ENCODE measurements around the gene MYO5B. TPM values are rescaled to one million over a fixed set of nuclear protein-coding genes. Genes with fewer than 3 reads are reported as not detected.
"Not testable (repeated sequence)": the region's sequence is repeated elsewhere in the genome, so short reads cannot be mapped to it uniquely, and the experiment has no call there.

Gene MYO5B
- total RNA-seq, 5 donors from 2014 or later (not counting 1 experiment from before 2014, with no cell fraction given): 0.09 to 0.72 (median 0.50) TPM; not detected in 2

GRCh38 chr18:49838381-49838780 is 356.6 kb downstream of the MYO5B start:
- H3K4me3 Mint-ChIP-seq: no peak overlapping the region
- ATAC-seq (replicated peaks in 1 of 4): no peak
- POLR2A ChIA-PET: no interaction called here
- H3K27me3 Mint-ChIP-seq: no peaks in the 10 kb centered on the region
- Histone ChIP-seq H3K27me3 (replicated peaks in 1 of 2; ENCODE audit: control insufficient read depth in 2 of 2, extremely low read depth in 1 of 2, insufficient read depth in 2 of 2, low read length in 1 of 2) (no peaks in the 10 kb centered on the region), H3K4me1 (ENCODE audit: control insufficient read depth in 1 of 2, extremely low read depth in 1 of 2, insufficient read depth in 2 of 2, low read length in 2 of 2) (no peaks in the 10 kb centered on the region), H3K27ac (ENCODE audit: low read length) (no peak overlapping the region), H3K36me3 (ENCODE audit: control insufficient read depth in 2 of 2, extremely low read depth in 1 of 2, insufficient read depth in 1 of 2, low read length in 1 of 2) (no peaks in the 10 kb centered on the region), H3K9me3 (no peaks in the 10 kb centered on the region), H3K4me3 (ENCODE audit: control insufficient read depth in 1 of 2, extremely low read depth in 1 of 2, low read length in 1 of 2) (no peak overlapping the region)
- H3K9me3 Mint-ChIP-seq: no peaks in the 10 kb centered on the region
- 100% methylated on average over 1 of the region's 4 CpGs for whole genome bisulfite sequencing (ENCODE audit: insufficient coverage)
- no peak for DNase-seq
- CTCF ChIA-PET: interaction anchor here in 1 of 2 donors (0.6 kb wide), 2 partner anchors 169 to 250 kb away, joined by 3 read pairs; no protein-coding TSS in a partner anchor
- no peak overlapping the region for H3K27ac Mint-ChIP-seq
- no peaks in the 10 kb centered on the region for H3K4me1 Mint-ChIP-seq
- H3K36me3 Mint-ChIP-seq: no peaks in the 10 kb centered on the region

- ATAC-seq (replicated peaks in 1 of 4) (no peak), DNase-seq (no peak)
- Mint-ChIP-seq H3K36me3 (no peaks in the 10 kb centered on the region), H3K27me3 (no peaks in the 10 kb centered on the region), H3K4me1 (no peaks in the 10 kb centered on the region), H3K4me3 (no peak overlapping the region), H3K27ac (no peak overlapping the region), H3K9me3 (no peaks in the 10 kb centered on the region)
- Histone ChIP-seq H3K27ac (ENCODE audit: low read length) (no peak overlapping the region), H3K4me3 (ENCODE audit: control insufficient read depth in 1 of 2, extremely low read depth in 1 of 2, low read length in 1 of 2) (no peak overlapping the region), H3K9me3 (no peaks in the 10 kb centered on the region), H3K27me3 (replicated peaks in 1 of 2; ENCODE audit: control insufficient read depth in 2 of 2, extremely low read depth in 1 of 2, insufficient read depth in 2 of 2, low read length in 1 of 2) (no peaks in the 10 kb centered on the region), H3K36me3 (ENCODE audit: control insufficient read depth in 2 of 2, extremely low read depth in 1 of 2, insufficient read depth in 1 of 2, low read length in 1 of 2) (no peaks in the 10 kb centered on the region), H3K4me1 (ENCODE audit: control insufficient read depth in 1 of 2, extremely low read depth in 1 of 2, insufficient read depth in 2 of 2, low read length in 2 of 2) (no peaks in the 10 kb centered on the region)
- 93% methylated on average over 3 of the region's 5 CpGs for WGBS (ENCODE audit: insufficient coverage)
- CTCF ChIA-PET: interaction anchor here in 1 of 2 donors (0.6 kb wide), 2 partner anchors 169 to 250 kb away, joined by 3 read pairs; no protein-coding TSS in a partner anchor
- POLR2A ChIA-PET: no interaction called here
These were observed 357.1 kb downstream of the MYO5B start for GRCh38 chr18:49837889-49838288.

GRCh38 chr18:49837316-49837835 is 357.6 kb downstream of the MYO5B start:
- H3K4me3 Mint-ChIP-seq: not testable (repeated sequence)

GRCh38 chr18:49835405-49835804 is 359.5 kb downstream of the MYO5B start:
- Mint-ChIP-seq H3K27me3 (no peaks in the 10 kb centered on the region), H3K27ac (no peak overlapping the region), H3K36me3 (no peaks in the 10 kb centered on the region), H3K9me3 (peaks cover 0 to 6% (median 2%) of the 10 kb centered on the region in 3 donors), H3K4me3 (no peak overlapping the region), H3K4me1 (no peaks in the 10 kb centered on the region)
- Histone ChIP-seq H3K36me3 (ENCODE audit: control insufficient read depth in 2 of 2, extremely low read depth in 1 of 2, insufficient read depth in 1 of 2, low read length in 1 of 2) (no peaks in the 10 kb centered on the region), H3K4me1 (ENCODE audit: control insufficient read depth in 1 of 2, extremely low read depth in 1 of 2, insufficient read depth in 2 of 2, low read length in 2 of 2) (no peaks in the 10 kb centered on the region), H3K4me3 (ENCODE audit: control insufficient read depth in 1 of 2, extremely low read depth in 1 of 2, low read length in 1 of 2) (no peak overlapping the region), H3K27ac (ENCODE audit: low read length) (no peak overlapping the region), H3K27me3 (replicated peaks in 1 of 2; ENCODE audit: control insufficient read depth in 2 of 2, extremely low read depth in 1 of 2, insufficient read depth in 2 of 2, low read length in 1 of 2) (no peaks in the 10 kb centered on the region), H3K9me3 (no peaks in the 10 kb centered on the region)
- ATAC-seq (replicated peaks in 1 of 4): no peak
- WGBS (ENCODE audit: insufficient coverage): no CpG with 5 or more reads among the region's 2 CpGs
- ChIA-PET CTCF (no interaction called here), POLR2A (interaction anchor here in 1 of 2 donors (0.7 kb wide), 1 partner anchor 26 kb away, joined by 4 read pairs; no protein-coding TSS in a partner anchor)
- DNase-seq: no peak

More at GRCh38 chr18:49837316-49837835, 357.6 kb downstream of the MYO5B start:
- H3K9me3 Mint-ChIP-seq; DNase-seq; H3K9me3 ChIP-seq; H3K4me3 ChIP-seq (ENCODE audit: control insufficient read depth in 1 of 2, extremely low read depth in 1 of 2, low read length in 1 of 2); H3K4me1 ChIP-seq (ENCODE audit: control insufficient read depth in 1 of 2, extremely low read depth in 1 of 2, insufficient read depth in 2 of 2, low read length in 2 of 2); H3K36me3 ChIP-seq (ENCODE audit: control insufficient read depth in 2 of 2, extremely low read depth in 1 of 2, insufficient read depth in 1 of 2, low read length in 1 of 2); POLR2A ChIA-PET; H3K27ac Mint-ChIP-seq; ATAC-seq (replicated peaks in 1 of 4); H3K27me3 Mint-ChIP-seq; CTCF ChIA-PET; H3K27me3 ChIP-seq (replicated peaks in 1 of 2; ENCODE audit: control insufficient read depth in 2 of 2, extremely low read depth in 1 of 2, insufficient read depth in 2 of 2, low read length in 1 of 2); H3K27ac ChIP-seq (ENCODE audit: low read length); H3K36me3 Mint-ChIP-seq; H3K4me1 Mint-ChIP-seq: not testable (repeated sequence)
- WGBS (ENCODE audit: insufficient coverage): 100% methylated on average over 4 of the region's 9 CpGs

GRCh38 chr18:49834258-49834657 is 360.7 kb downstream of the MYO5B start:
- Mint-ChIP-seq H3K4me3 (no peak overlapping the region), H3K4me1 (no peaks in the 10 kb centered on the region), H3K27ac (no peak overlapping the region), H3K9me3 (peaks cover 0 to 9% (median 2%) of the 10 kb centered on the region in 3 donors), H3K36me3 (no peaks in the 10 kb centered on the region), H3K27me3 (no peaks in the 10 kb centered on the region)
- no peaks in the 10 kb centered on the region for H3K4me1 ChIP-seq (ENCODE audit: control insufficient read depth in 1 of 2, extremely low read depth in 1 of 2, insufficient read depth in 2 of 2, low read length in 2 of 2)
- no peak overlapping the region for H3K27ac ChIP-seq (ENCODE audit: low read length)
- H3K36me3 ChIP-seq (ENCODE audit: control insufficient read depth in 2 of 2, extremely low read depth in 1 of 2, insufficient read depth in 1 of 2, low read length in 1 of 2): no peaks in the 10 kb centered on the region
- WGBS (ENCODE audit: insufficient coverage): 100% methylated on average over 1 of the region's 3 CpGs
- CTCF ChIA-PET: no interaction called here
- DNase-seq (no peak), ATAC-seq (replicated peaks in 1 of 4) (no peak)
- POLR2A ChIA-PET: no interaction called here
- H3K27me3 ChIP-seq (replicated peaks in 1 of 2; ENCODE audit: control insufficient read depth in 2 of 2, extremely low read depth in 1 of 2, insufficient read depth in 2 of 2, low read length in 1 of 2): no peaks in the 10 kb centered on the region
- H3K4me3 ChIP-seq (ENCODE audit: control insufficient read depth in 1 of 2, extremely low read depth in 1 of 2, low read length in 1 of 2): no peak overlapping the region
- no peaks in the 10 kb centered on the region for H3K9me3 ChIP-seq

GRCh38 chr18:49833814-49834213 is 361.1 kb downstream of the MYO5B start:
- POLR2A ChIA-PET: no interaction called here
- H3K27me3 ChIP-seq (replicated peaks in 1 of 2; ENCODE audit: control insufficient read depth in 2 of 2, extremely low read depth in 1 of 2, insufficient read depth in 2 of 2, low read length in 1 of 2): no peaks in the 10 kb centered on the region
- no peak overlapping the region for H3K27ac ChIP-seq (ENCODE audit: low read length)
- DNase-seq: no peak
- Mint-ChIP-seq H3K27ac (no peak overlapping the region), H3K27me3 (no peaks in the 10 kb centered on the region), H3K4me3 (no peak overlapping the region), H3K4me1 (no peaks in the 10 kb centered on the region), H3K36me3 (no peaks in the 10 kb centered on the region), H3K9me3 (peaks cover 0 to 10% (median 2%) of the 10 kb centered on the region in 3 donors)
- no peaks in the 10 kb centered on the region for H3K36me3 ChIP-seq (ENCODE audit: control insufficient read depth in 2 of 2, extremely low read depth in 1 of 2, insufficient read depth in 1 of 2, low read length in 1 of 2)
- CTCF ChIA-PET: no interaction called here
- no peaks in the 10 kb centered on the region for H3K4me1 ChIP-seq (ENCODE audit: control insufficient read depth in 1 of 2, extremely low read depth in 1 of 2, insufficient read depth in 2 of 2, low read length in 2 of 2)
- no peak overlapping the region for H3K4me3 ChIP-seq (ENCODE audit: control insufficient read depth in 1 of 2, extremely low read depth in 1 of 2, low read length in 1 of 2)
- no peak for ATAC-seq (replicated peaks in 1 of 4)
- WGBS (ENCODE audit: insufficient coverage): 60% methylated on average over 1 of the region's 4 CpGs
- H3K9me3 ChIP-seq: no peaks in the 10 kb centered on the region

- H3K4me3 ChIP-seq (ENCODE audit: control insufficient read depth in 1 of 2, extremely low read depth in 1 of 2, low read length in 1 of 2): no peak overlapping the region
- ATAC-seq (replicated peaks in 1 of 4) (no peak), DNase-seq (no peak)
- H3K4me1 Mint-ChIP-seq: no peaks in the 10 kb centered on the region
- no peaks in the 10 kb centered on the region for H3K4me1 ChIP-seq (ENCODE audit: control insufficient read depth in 1 of 2, extremely low read depth in 1 of 2, insufficient read depth in 2 of 2, low read length in 2 of 2)
- H3K9me3 ChIP-seq: no peaks in the 10 kb centered on the region
- H3K27ac Mint-ChIP-seq: no peak overlapping the region
- H3K9me3 Mint-ChIP-seq: peaks cover 5 to 15% (median 7%) of the 10 kb centered on the region in 3 donors
- 100% methylated on average over 1 of the region's 2 CpGs for WGBS (ENCODE audit: insufficient coverage)
- H3K27me3 ChIP-seq (replicated peaks in 1 of 2; ENCODE audit: control insufficient read depth in 2 of 2, extremely low read depth in 1 of 2, insufficient read depth in 2 of 2, low read length in 1 of 2): no peaks in the 10 kb centered on the region
- no peak overlapping the region for H3K27ac ChIP-seq (ENCODE audit: low read length)
- no peaks in the 10 kb centered on the region for H3K27me3 Mint-ChIP-seq
- CTCF ChIA-PET: no interaction called here
- peaks cover 4% of the 10 kb centered on the region for H3K36me3 Mint-ChIP-seq
- H3K4me3 Mint-ChIP-seq: no peak overlapping the region
- POLR2A ChIA-PET: no interaction called here
- no peaks in the 10 kb centered on the region for H3K36me3 ChIP-seq (ENCODE audit: control insufficient read depth in 2 of 2, extremely low read depth in 1 of 2, insufficient read depth in 1 of 2, low read length in 1 of 2)
These were observed 362.7 kb downstream of the MYO5B start for GRCh38 chr18:49832221-49832647.
